A673 (cell line): ENCODE results near the gene LMO1.

ENCODE experiments used
- CTCF ChIP-seq: fragments of 300-800, 200-600 bp; sonication (generic); conservative IDR thresholded peaks from 2 replicates; pipeline ENCODE4 v1.5.1; 2017; ENCODE audit warnings: low read depth, mild to moderate bottlenecking, antibody characterized with exemption, low read length, moderate library complexity, mixed read lengths
- EZH2 ChIP-seq: fragments of 200-600 bp; sonication (generic); IDR thresholded peaks from 2 replicates; pipeline ENCODE4 v1.6.1; 2017; ENCODE audit warnings: borderline replicate concordance, low read depth, mild to moderate bottlenecking, mixed read lengths, antibody characterized with exemption, low read length; ENCODE audit not compliant: poor library complexity, severe bottlenecking

- TF ChIP-seq CTCF = no peak
- TF ChIP-seq EZH2 = no peak
Observed at GRCh38 chr11:8250981-8251615, 12.6 kb downstream of the LMO1 start.
